Fibroblast of mammary gland (primary cell): ENCODE measurements around the gene PTPRK.

ENCODE experiments used
- DNase-seq: peaks from one replicate; pipeline ENCODE4 v3.0.0-alpha.2; 2010; ENCODE audit warnings: low read depth
- H3K4me3 ChIP-seq: 2 replicates; pipeline ENCODE4 v1.5.1; 2011; ENCODE audit warnings: low read depth, mild to moderate bottlenecking, low read length, moderate library complexity; ENCODE audit not compliant: control insufficient read depth
- TF ChIP-seq, protein P1 (sequence below): conservative IDR thresholded peaks from 2 replicates; pipeline ENCODE4 v1.5.1; 2011; ENCODE audit warnings: low read depth, low read length, inconsistent platforms; ENCODE audit not compliant: control insufficient read depth, insufficient read depth

The PTPRK gene

DNA sequence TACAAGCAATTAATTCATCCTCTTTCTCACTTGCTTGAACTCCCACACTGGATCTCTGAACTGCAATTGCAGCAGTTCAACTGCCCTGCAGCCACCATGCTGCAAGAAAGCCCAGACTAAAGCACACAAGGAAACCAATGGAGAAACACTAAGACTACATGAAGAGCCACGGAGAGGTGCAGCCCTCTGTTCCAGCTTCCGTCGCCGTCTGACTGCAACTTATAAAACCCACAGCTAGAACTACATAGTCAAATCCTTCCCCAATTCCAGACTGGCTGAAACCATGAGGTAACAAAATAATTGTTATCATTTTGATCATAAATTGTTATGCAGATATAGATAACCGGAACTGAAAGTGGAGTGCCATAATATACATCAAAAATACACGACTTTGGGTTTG is 598.4 kb downstream of the PTPRK start:
- TF ChIP-seq, protein P1, sequence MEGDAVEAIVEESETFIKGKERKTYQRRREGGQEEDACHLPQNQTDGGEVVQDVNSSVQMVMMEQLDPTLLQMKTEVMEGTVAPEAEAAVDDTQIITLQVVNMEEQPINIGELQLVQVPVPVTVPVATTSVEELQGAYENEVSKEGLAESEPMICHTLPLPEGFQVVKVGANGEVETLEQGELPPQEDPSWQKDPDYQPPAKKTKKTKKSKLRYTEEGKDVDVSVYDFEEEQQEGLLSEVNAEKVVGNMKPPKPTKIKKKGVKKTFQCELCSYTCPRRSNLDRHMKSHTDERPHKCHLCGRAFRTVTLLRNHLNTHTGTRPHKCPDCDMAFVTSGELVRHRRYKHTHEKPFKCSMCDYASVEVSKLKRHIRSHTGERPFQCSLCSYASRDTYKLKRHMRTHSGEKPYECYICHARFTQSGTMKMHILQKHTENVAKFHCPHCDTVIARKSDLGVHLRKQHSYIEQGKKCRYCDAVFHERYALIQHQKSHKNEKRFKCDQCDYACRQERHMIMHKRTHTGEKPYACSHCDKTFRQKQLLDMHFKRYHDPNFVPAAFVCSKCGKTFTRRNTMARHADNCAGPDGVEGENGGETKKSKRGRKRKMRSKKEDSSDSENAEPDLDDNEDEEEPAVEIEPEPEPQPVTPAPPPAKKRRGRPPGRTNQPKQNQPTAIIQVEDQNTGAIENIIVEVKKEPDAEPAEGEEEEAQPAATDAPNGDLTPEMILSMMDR: no peak
- H3K4me3 ChIP-seq: no peak overlapping the region

DNA sequence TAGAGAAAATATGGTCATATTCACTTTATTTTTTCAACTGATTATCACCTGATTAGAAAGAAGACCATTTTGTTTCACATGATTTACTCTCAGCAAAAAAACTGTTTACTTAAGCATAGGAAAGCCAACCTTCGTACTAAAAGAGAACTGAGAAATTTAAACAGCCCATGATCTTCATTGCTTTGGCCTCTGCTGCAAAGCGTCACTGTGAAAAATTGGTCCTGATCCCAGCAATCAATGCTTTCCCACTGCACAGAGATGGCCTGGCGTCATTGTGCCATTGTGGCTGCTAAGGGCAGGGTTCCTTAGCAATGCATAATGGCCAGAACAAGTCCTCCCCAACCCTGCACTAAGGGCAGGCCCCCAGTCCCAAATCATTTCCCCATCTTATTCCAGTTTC is 599.6 kb downstream of the PTPRK start:
- TF ChIP-seq, protein P1: no peak
- no peak overlapping the region for H3K4me3 ChIP-seq
- DNase-seq: no peak

More for the DNA sequence above, 598.4 kb downstream of the PTPRK start:
- no peak for DNase-seq
